ENCODE results near the gene GPR35. TPM values are rescaled to one million over a fixed set of nuclear protein-coding genes. Genes with fewer than 3 reads are reported as not detected.
A peak's percentile ranks its signal among the peaks of the same experiment; 100 is the strongest.

GPR35 gene
- total RNA-seq, 1 experiment from 2014 or later, result 2.4 TPM

GRCh38 chr2:240604291-240604938 lies 20.9 kb upstream of the GPR35 start:
- no TSS peak for BruUV-seq (replicated peaks)
- CTCF ChIA-PET, result interaction anchor here (0.6 kb wide), 1 partner anchor 883 kb away, joined by 3 read pairs; no protein-coding TSS in a partner anchor
- Histone ChIP-seq H3K27ac (ENCODE audit: low read length) (no peak overlapping the region), H3F3A (ENCODE audit: low read length, unreplicated experiment) (no peaks in the 10 kb centered on the region), H3K36me3 (ENCODE audit: low read depth, low read length) (no peaks in the 10 kb centered on the region), H4K20me1 (ENCODE audit: low read length) (no peaks in the 10 kb centered on the region), H3K9me2 (replicated peaks; ENCODE audit: low read length) (no peaks in the 10 kb centered on the region), H3K9ac (ENCODE audit: low read length) (no peak overlapping the region), H3K9me3 (ENCODE audit: low read length) (no peaks in the 10 kb centered on the region), H3K79me2 (ENCODE audit: low read length) (no peaks in the 10 kb centered on the region), H3K4me2 (ENCODE audit: low read length) (no peak overlapping the region), H3K4me1 (ENCODE audit: insufficient read depth, low read length) (no peaks in the 10 kb centered on the region), H3K27me3 (ENCODE audit: low read length) (no peaks in the 10 kb centered on the region), H3K4me3 (ENCODE audit: low read length) (no peak overlapping the region), H2AFZ (ENCODE audit: low read length) (no peak overlapping the region)
- peak; percentile 16 for DNase-seq
- POLR2A ChIA-PET (ENCODE audit: unreplicated experiment), result no interaction called here
- no peak for TF ChIP-seq EZH2 (IDR thresholded peaks at IDR 0.05; ENCODE audit: low read length, unreplicated experiment)
- TF ChIP-seq, protein P1, sequence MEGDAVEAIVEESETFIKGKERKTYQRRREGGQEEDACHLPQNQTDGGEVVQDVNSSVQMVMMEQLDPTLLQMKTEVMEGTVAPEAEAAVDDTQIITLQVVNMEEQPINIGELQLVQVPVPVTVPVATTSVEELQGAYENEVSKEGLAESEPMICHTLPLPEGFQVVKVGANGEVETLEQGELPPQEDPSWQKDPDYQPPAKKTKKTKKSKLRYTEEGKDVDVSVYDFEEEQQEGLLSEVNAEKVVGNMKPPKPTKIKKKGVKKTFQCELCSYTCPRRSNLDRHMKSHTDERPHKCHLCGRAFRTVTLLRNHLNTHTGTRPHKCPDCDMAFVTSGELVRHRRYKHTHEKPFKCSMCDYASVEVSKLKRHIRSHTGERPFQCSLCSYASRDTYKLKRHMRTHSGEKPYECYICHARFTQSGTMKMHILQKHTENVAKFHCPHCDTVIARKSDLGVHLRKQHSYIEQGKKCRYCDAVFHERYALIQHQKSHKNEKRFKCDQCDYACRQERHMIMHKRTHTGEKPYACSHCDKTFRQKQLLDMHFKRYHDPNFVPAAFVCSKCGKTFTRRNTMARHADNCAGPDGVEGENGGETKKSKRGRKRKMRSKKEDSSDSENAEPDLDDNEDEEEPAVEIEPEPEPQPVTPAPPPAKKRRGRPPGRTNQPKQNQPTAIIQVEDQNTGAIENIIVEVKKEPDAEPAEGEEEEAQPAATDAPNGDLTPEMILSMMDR (conservative IDR thresholded peaks at IDR 0.05; ENCODE audit: low read depth, low read length), result peak; percentile 47
- peak; percentile 56 for ATAC-seq
- intact Hi-C loops (cut with micrococcal nuclease), result no loop called here

DNA sequence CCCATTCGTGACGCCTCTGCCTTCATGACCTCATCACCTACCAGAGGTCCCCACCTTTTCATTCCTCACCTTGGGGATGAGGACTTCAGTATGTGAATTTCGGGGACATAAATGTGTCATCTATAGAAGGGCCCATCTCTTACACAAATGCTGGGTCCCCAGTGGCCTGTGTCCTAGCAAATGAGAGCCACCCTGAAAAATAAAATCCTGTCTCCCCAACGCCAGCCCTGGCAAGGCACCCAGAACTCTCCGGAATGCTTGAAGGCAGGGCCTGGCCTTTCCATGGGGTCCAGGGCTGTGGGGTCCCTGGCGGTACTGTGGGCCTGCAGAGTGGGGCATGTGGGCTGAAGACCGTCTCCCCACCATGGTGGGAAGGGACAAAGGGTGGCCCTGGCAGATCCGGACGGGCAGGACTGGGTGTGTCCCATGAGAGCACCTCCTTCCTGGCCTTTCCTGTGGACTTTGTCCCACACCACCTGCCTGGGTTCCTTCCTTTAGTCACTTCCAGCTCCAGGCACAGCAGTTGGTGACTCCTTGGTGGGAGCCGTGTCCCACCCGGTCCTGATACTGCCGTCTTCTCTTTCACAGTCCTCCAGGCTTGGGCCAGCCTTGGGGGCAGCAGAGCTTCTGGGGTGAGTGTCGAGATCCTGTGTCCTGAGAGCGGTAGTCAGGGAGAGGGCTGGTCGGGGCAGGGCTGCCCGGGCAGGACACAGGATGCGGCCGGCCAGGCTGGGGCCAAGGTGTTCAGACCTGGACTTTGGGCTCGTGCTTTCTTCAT lies 20.2 kb upstream of the GPR35 start:
- H4K20me1 ChIP-seq (ENCODE audit: low read length), result no peaks in the 10 kb centered on the region
- no peaks in the 10 kb centered on the region for H3K27me3 ChIP-seq (ENCODE audit: low read length)
- no peak; the same call in 1 of the 2 replicates for ATAC-seq
- no peaks in the 10 kb centered on the region for H3K79me2 ChIP-seq (ENCODE audit: low read length)
- no TSS peak for BruUV-seq (replicated peaks)
- H3K9me3 ChIP-seq (ENCODE audit: low read length), result no peaks in the 10 kb centered on the region
- H3K4me3 ChIP-seq (ENCODE audit: low read length), result no peak overlapping the region
- intact Hi-C loops (cut with micrococcal nuclease), result no loop called here
- H3K4me2 ChIP-seq (ENCODE audit: low read length), result no peak overlapping the region
- H3K4me1 ChIP-seq (ENCODE audit: insufficient read depth, low read length), result no peaks in the 10 kb centered on the region
- no peak overlapping the region for H3K9ac ChIP-seq (ENCODE audit: low read length)
- ChIA-PET POLR2A (ENCODE audit: unreplicated experiment) (no interaction called here), CTCF (no interaction called here)
- no peak overlapping the region for H3K27ac ChIP-seq (ENCODE audit: low read length)
- TF ChIP-seq EZH2 (IDR thresholded peaks at IDR 0.05; ENCODE audit: low read length, unreplicated experiment), result no peak
- no peak for TF ChIP-seq EZH2phosphoT487 (IDR thresholded peaks at IDR 0.05; ENCODE audit: borderline replicate concordance, low read length)
- TF ChIP-seq, protein P1 (conservative IDR thresholded peaks at IDR 0.05; ENCODE audit: low read depth, low read length), result no peak
- H3K9me2 ChIP-seq (replicated peaks; ENCODE audit: low read length), result no peaks in the 10 kb centered on the region
- H3K36me3 ChIP-seq (ENCODE audit: low read depth, low read length), result no peaks in the 10 kb centered on the region
- no peak for DNase-seq
- H3F3A ChIP-seq (ENCODE audit: low read length, unreplicated experiment), result no peaks in the 10 kb centered on the region
- H2AFZ ChIP-seq (ENCODE audit: low read length), result no peak overlapping the region

Measured in PC-3 (cell line).